Measurements from ENCODE around the gene ITGAL.

Gene ITGAL

DNA sequence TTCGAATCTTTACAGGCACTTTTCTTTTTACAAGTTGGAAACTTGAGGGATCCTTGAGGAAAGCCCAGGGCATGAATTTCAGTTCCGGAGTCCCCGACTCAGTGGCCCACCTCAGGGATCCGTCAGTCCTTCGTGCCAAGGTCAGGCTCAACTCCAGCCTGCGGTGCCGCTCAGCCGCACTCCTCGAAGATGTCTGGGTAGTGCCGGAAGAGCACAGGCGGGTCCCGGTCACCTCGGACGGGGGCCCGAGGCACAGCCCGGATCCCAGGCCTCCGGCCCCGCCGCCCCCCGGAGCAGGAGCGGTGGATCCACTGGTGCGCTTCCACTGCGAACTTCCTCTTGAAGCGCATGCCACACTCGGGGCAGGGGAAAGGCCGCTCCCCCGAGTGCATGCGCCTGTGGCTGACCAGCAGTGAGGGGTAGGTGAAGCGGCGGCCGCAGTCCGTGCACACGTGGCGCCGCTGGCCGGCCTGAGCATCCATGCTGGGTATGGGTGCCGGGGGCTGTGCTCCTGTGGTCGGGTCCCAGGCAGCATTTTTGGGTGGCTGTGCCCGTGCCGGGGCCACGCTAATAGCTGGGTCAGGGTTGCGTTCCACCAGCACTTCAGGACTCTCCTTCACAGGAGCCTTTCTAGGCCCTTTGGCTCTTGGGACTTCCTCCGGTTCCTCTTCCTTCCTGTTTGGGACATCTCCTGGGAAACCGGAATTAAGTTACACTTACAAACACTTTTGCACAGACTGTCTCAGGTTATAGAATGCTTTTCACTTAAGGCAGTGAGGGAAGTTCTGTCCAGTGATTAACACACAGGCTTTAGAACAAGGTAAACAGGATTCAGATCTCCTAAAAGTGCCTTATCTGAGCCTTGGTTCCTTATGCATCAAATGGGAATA is 97.4 kb downstream of the ITGAL start:
- Mint-ChIP-seq H3K27ac (no peak overlapping the region), H3K4me1 (ENCODE audit: low read depth) (peaks cover 37% of the 10 kb centered on the region), H3K36me3 (peaks cover 3% of the 10 kb centered on the region), H3K27me3 (no peaks in the 10 kb centered on the region), H3K9me3 (ENCODE audit: low read depth) (no peaks in the 10 kb centered on the region), H3K4me3 (peak overlapping the region; percentile 42)

DNA sequence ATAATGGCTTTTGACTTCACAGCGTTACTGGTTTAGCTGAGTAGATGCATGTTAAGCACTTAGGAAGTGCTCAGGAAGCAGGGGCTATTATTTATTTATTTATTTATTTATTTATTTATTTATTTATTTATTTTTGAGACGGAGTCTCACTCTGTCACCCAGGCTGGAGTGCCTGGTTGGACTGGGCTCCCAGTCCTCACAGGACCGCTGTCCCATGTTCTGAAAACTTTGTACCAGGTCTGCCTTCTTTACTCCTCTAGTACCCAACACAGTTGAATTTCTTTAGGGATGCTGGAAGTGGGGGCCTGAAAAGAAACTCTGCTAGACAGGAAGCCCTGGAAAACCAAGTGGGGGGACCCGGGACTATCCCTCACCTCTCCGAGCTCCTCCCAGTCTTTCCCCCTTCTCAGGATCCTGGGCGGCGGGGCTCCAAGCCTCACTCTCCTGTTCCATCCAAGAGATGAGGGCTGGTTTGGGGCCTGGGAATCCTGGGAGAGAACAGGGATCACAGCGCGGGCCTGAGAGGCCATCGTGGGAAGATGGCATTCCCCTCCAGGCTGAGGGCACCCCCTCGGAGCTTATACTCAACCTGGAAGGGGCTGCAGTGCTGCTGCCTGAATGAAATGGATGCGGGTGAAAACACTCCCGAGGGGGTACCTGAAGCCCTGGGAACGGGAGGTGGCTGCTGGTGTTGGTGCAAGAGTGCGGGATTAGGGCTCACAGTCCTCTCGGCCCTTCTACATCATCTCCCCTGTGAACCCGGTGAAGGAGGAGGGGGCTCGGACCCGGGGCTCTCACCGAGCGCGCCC is 98.3 kb downstream of the ITGAL start:
- Mint-ChIP-seq H3K36me3 (peaks cover 3% of the 10 kb centered on the region), H3K9me3 (ENCODE audit: low read depth) (no peaks in the 10 kb centered on the region), H3K4me3 (peak overlapping the region; percentile 85), H3K27ac (peak overlapping the region; percentile 90), H3K4me1 (ENCODE audit: low read depth) (peaks cover 37% of the 10 kb centered on the region), H3K27me3 (no peaks in the 10 kb centered on the region)

GRCh38 chr16:30571445-30572322 is 99.1 kb downstream of the ITGAL start, which contains the start of gene ZNF688:
ZNF688 (minus strand) TSS chr16:30571714; CDS start chr16:30571629, 85 bp downstream.
- H3K36me3 Mint-ChIP-seq: peaks cover 3% of the 10 kb centered on the region
- H3K27ac Mint-ChIP-seq: peak within 1 kb of the TSS; percentile 92
- peaks cover 32% of the 10 kb centered on the region for H3K4me1 Mint-ChIP-seq (ENCODE audit: low read depth)
- H3K27me3 Mint-ChIP-seq: no peaks in the 10 kb centered on the region
- no peaks in the 10 kb centered on the region for H3K9me3 Mint-ChIP-seq (ENCODE audit: low read depth)
- H3K4me3 Mint-ChIP-seq: peak within 1 kb of the TSS; percentile 93
